Stimulated activated naive CD8-positive, alpha-beta T cell treated with anti-CD3 and anti-CD28 coated beads, Interleukin-15, amount 100 ng/mL, for 72 hours (primary cell): ENCODE data around the gene HSD17B4.
A peak's percentile ranks its signal among the peaks of the same experiment; 100 is the strongest.
"Not testable (repeated sequence)": the region's sequence is repeated elsewhere in the genome, so short reads cannot be mapped to it uniquely, and the experiment has no call there.

Source experiments
- ATAC-seq: fragments of 150-1000 bp; cut with Tn5 transposase; 2 replicates; pipeline ENCODE4 v1.10.0; 2021; ENCODE audit warnings: mild to moderate bottlenecking, moderate library complexity
- DNase-seq, 2 donors: peaks; one replicate each; pipeline ENCODE4 v3.0.0; 2021 to 2022
- H3K27ac Mint-ChIP-seq, 2 donors: one replicate each; pipeline ENCODE4 v1.8.0; 2022; ENCODE audit warnings: mild to moderate bottlenecking in 2 of 2, mixed read lengths in 2 of 2, moderate library complexity in 2 of 2
- H3K27me3 Mint-ChIP-seq: one replicate; pipeline ENCODE4 v1.8.0; 2022; ENCODE audit warnings: mixed read lengths
- H3K4me1 Mint-ChIP-seq: one replicate; pipeline ENCODE4 v1.8.0; 2022; ENCODE audit warnings: mild to moderate bottlenecking, mixed read lengths
- H3K4me3 Mint-ChIP-seq, 2 donors: one replicate each; pipeline ENCODE4 v1.8.0; 2022; ENCODE audit warnings: mild to moderate bottlenecking in 2 of 2, mixed read lengths in 2 of 2, moderate library complexity in 1 of 2
- H3K9me3 Mint-ChIP-seq, 2 donors: one replicate each; pipeline ENCODE4 v1.8.0; 2022; ENCODE audit warnings: mixed read lengths in 2 of 2

HSD17B4 gene

GRCh38 chr5:119420169-119420568 lies 32.1 kb upstream of the HSD17B4 start:
- no peak for DNase-seq
- Mint-ChIP-seq H3K27ac (no peak overlapping the region), H3K9me3 (no peaks in the 10 kb centered on the region), H3K4me1 (peaks cover 18% of the 10 kb centered on the region), H3K27me3 (no peaks in the 10 kb centered on the region), H3K4me3 (no peak overlapping the region)
- no peak for ATAC-seq

DNA sequence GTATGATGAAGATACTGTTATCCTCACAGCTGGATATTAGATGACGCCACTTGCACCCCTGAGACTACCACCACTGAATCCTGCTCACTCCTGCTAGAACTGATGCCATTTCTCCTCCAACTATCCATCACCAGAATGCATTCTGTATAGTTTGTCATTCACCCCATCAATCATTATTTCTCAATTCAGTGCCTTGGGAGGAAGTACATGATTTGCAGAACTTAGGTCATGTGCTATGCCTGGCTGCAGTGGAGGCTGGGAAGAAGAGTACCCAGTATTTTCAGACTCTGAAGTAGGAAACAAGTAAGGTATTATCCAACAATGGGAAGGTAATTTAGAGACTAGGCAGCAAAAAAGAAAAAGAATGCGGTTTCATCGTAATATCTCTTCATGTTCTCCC lies 26.2 kb upstream of the HSD17B4 start:
- Mint-ChIP-seq H3K9me3 (no peaks in the 10 kb centered on the region), H3K27me3 (no peaks in the 10 kb centered on the region), H3K27ac (no peak overlapping the region), H3K4me3 (no peak overlapping the region), H3K4me1 (no peaks in the 10 kb centered on the region)
- ATAC-seq: no peak
- DNase-seq: no peak

DNA sequence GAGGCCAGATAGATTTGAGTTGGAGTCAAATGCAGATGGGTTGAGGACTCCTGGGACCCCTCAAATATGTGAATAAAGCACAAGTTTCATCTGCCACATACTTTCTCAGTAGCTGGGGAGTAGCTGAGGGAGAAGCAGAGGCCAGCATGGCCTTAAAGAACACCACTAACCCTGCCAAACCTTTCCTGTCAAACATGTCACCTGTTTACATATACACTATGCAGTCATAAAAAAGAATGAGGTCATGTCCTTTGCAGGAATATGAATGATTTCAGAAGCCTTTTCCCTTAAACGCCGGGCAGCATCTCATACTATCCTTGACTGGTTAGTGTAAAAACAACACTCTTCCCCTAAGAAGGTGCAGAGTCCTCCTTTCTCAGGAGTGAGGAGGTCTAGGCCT lies 25.2 kb upstream of the HSD17B4 start:
- no peak for DNase-seq
- H3K4me3 Mint-ChIP-seq: no peak overlapping the region
- no peaks in the 10 kb centered on the region for H3K9me3 Mint-ChIP-seq
- no peaks in the 10 kb centered on the region for H3K27me3 Mint-ChIP-seq
- no peak overlapping the region for H3K27ac Mint-ChIP-seq
- H3K4me1 Mint-ChIP-seq: no peaks in the 10 kb centered on the region
- ATAC-seq: no peak

DNA sequence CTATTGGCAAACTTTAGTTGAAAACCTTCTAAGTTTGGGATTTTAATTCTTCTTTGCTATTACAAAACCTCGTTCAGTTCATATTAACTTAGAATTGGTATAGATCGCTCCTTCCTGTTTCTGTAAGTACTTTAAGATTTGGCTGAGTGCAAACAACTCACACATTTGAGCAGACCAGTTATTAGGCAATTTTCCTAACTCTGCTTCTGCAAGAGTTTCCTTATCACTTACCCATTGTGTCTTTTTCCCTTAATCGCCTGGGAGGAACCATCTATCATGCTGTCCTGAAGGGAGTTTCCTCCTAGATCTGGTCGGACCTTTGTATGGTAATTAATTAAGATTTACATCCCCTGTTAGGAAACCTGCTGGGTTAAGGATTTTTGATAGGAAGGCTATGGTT lies 24.7 kb upstream of the HSD17B4 start:
- ATAC-seq, H3K27me3 Mint-ChIP-seq, DNase-seq, H3K27ac Mint-ChIP-seq, H3K4me1 Mint-ChIP-seq, H3K9me3 Mint-ChIP-seq, H3K4me3 Mint-ChIP-seq: not testable (repeated sequence)

DNA sequence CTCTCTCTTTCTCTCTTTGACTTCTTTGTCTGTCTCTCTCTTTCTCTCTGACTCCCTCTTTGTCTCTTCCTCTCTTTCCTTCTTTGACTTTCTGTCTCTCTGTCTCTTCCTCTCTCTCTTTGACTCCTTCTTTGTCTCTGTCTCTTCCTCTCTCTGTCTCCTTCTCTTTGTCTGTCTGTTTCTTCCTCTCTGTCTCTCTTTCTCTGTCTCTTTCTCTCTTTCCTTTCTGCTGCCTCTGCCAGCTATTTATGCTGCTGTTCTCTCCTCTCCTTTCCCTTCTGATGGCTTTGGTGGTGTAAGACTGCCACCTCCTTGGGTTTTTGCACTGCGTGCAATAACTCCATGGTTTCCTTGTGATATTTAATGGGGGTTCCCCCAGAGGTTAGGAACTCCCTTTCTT lies 24.1 kb upstream of the HSD17B4 start:
- not testable (repeated sequence) for DNase-seq, H3K27me3 Mint-ChIP-seq, H3K4me1 Mint-ChIP-seq, H3K9me3 Mint-ChIP-seq, H3K4me3 Mint-ChIP-seq, H3K27ac Mint-ChIP-seq, ATAC-seq

GRCh38 chr5:119428574-119428973 lies 23.7 kb upstream of the HSD17B4 start:
- not testable (repeated sequence) for H3K9me3 Mint-ChIP-seq, H3K4me1 Mint-ChIP-seq

GRCh38 chr5:119432674-119433237 lies 19.5 kb upstream of the HSD17B4 start:
- H3K4me3 Mint-ChIP-seq, H3K27ac Mint-ChIP-seq, ATAC-seq, H3K9me3 Mint-ChIP-seq, DNase-seq: not testable (repeated sequence)
- Mint-ChIP-seq H3K4me1 (peaks cover 15% of the 10 kb centered on the region), H3K27me3 (peaks cover 24% of the 10 kb centered on the region)

More at GRCh38 chr5:119428574-119428973, 23.7 kb upstream of the HSD17B4 start:
- DNase-seq, H3K27me3 Mint-ChIP-seq, H3K27ac Mint-ChIP-seq, ATAC-seq, H3K4me3 Mint-ChIP-seq: not testable (repeated sequence)

GRCh38 chr5:119435436-119436132 lies 16.7 kb upstream of the HSD17B4 start:
- H3K4me1 Mint-ChIP-seq: peaks cover 27% of the 10 kb centered on the region
- peaks cover 0 to 4% of the 10 kb centered on the region in 2 donors for H3K9me3 Mint-ChIP-seq
- peak overlapping the region; percentile 2 to 70 for H3K27ac Mint-ChIP-seq
- H3K4me3 Mint-ChIP-seq: peak overlapping the region in 1 of 2 donors; percentile 39
- peak; percentile 84 for ATAC-seq
- peak; percentile 65 to 75 for DNase-seq
- peaks cover 29% of the 10 kb centered on the region for H3K27me3 Mint-ChIP-seq

DNA sequence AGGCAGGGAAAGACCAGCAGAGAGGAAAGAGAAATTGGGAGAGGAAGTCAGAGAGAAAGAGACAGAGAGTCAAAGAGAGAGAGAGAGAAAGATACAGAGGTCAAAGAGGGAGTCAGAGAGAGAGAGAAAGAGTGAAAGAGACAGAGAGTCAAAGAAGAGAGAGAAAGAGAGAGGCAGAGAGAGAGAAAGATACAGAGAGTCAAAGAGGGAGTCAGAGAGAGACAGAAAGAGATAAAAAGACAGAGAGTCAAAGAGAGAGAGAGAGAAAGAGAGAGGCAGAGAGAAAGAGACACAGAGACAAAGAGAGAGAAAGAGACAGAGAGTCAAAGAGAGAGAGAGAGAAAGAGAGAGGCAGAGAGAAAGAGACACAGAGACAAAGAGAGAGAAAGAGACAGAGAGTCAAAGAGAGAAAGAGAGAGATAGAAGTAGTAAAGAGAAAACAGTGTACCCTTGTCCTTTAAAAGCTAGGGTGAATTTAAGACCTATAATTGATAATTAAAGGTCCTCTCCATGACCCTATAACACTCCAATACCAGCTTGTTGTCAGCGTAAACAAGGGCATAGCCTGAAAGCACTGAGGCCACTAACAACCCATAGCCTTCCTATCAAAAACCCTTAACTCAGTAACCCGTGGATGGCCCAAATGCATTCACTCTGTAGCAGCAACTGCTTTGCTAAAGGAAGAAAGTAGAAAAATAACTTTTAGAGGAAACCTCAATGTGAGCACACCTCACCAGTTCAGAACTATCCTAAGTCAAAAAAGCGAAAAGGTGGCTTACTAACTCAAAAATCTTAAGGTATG lies 14.3 kb upstream of the HSD17B4 start:
- not testable (repeated sequence) for DNase-seq
- H3K27ac Mint-ChIP-seq: peak overlapping the region; percentile 35 to 52

DNA sequence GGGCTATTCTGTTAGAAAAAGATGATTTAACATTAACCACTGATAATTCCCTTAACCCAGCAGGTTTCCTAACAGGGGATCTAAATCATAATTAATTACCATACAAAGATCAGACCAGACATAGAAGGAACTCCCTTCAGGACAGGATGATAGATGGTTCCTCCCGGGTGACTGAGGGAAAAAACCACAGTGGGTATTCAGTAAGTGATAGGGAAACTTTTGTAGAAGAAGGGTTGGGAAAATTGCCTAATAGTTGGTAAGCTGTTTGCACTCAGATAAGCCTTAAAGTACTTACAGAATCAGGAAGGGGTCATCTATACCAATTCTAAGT lies 13.7 kb upstream of the HSD17B4 start:
- not testable (repeated sequence) for DNase-seq, H3K9me3 Mint-ChIP-seq, ATAC-seq
- Mint-ChIP-seq H3K27ac (peak overlapping the region; percentile 35 to 76), H3K27me3 (peaks cover 45% of the 10 kb centered on the region), H3K4me3 (peak overlapping the region; percentile 68 to 72), H3K4me1 (peaks cover 27% of the 10 kb centered on the region)

More for the DNA sequence above, 14.3 kb upstream of the HSD17B4 start:
- ATAC-seq, H3K9me3 Mint-ChIP-seq: not testable (repeated sequence)
- Mint-ChIP-seq H3K27me3 (peaks cover 45% of the 10 kb centered on the region), H3K4me1 (peaks cover 27% of the 10 kb centered on the region), H3K4me3 (peak overlapping the region in 1 of 2 donors; percentile 72)

DNA sequence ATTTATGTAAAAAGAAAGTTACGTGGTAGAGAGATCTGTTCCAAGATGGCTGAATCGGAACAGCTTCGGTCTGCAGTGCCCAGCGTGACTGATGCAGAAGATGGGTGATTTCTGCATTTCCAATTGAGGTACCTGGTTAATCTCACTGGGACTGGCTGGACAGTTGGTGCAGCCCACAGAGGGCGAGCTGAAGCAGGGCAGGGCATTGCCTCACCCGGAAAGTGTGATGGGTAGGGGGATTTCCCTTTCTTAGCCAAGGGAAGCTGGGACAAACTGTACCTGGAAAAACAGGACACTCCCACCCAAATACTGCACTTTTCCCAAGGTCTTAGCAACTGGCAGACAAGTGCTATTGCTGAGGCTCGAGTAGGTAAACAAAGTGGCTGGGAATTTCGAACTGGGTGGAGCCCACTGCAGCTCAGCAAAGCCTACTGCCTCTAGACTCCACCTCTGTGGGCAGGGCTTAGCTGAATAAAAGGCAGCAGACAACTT lies 13.1 kb upstream of the HSD17B4 start:
- H3K27me3 Mint-ChIP-seq: peaks cover 45% of the 10 kb centered on the region
- H3K4me1 Mint-ChIP-seq: peaks cover 27% of the 10 kb centered on the region
- peak overlapping the region; percentile 68 to 72 for H3K4me3 Mint-ChIP-seq
- H3K9me3 Mint-ChIP-seq: peaks cover 0 to 4% of the 10 kb centered on the region in 2 donors
- DNase-seq: no peak
- H3K27ac Mint-ChIP-seq: peak overlapping the region in 1 of 2 donors; percentile 76
- peak; percentile 54 for ATAC-seq

DNA sequence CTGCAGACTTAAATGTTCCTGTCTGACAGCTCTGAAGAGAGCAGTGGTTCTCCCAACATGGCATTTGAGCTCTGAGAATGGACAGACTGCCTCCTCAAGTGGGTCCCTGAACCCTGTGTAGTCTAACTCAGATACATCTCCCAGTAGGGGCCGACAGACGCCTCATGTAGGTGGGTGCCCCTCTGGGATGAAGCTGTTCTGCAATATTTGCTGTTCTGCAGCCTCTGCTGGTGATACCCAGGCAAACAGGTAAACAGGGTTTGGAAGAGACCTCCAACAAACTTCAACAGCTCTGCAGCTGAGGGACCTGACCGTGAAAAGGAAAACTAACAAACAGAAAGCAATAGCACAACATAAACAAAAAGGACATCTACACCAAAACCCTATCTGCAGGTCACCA lies 12.7 kb upstream of the HSD17B4 start:
- not testable (repeated sequence) for H3K9me3 Mint-ChIP-seq, ATAC-seq, DNase-seq, H3K27ac Mint-ChIP-seq
- peaks cover 27% of the 10 kb centered on the region for H3K4me1 Mint-ChIP-seq
- H3K4me3 Mint-ChIP-seq: peak overlapping the region in 1 of 2 donors; percentile 72
- H3K27me3 Mint-ChIP-seq: peaks cover 45% of the 10 kb centered on the region

- not testable (repeated sequence) for H3K4me3 Mint-ChIP-seq, ATAC-seq, H3K27ac Mint-ChIP-seq, DNase-seq, H3K9me3 Mint-ChIP-seq, H3K4me1 Mint-ChIP-seq
- peaks cover 16% of the 10 kb centered on the region for H3K27me3 Mint-ChIP-seq
Observed at GRCh38 chr5:119444643-119445042, 7.7 kb upstream of the HSD17B4 start.

- Mint-ChIP-seq H3K4me3 (no peak overlapping the region), H3K27me3 (peaks cover 16% of the 10 kb centered on the region), H3K27ac (no peak overlapping the region), H3K4me1 (no peaks in the 10 kb centered on the region), H3K9me3 (no peaks in the 10 kb centered on the region)
- DNase-seq: no peak
- no peak for ATAC-seq
Observed at GRCh38 chr5:119445544-119445943, 6.8 kb upstream of the HSD17B4 start.

GRCh38 chr5:119449882-119450281 lies 2.4 kb upstream of the HSD17B4 start:
- Mint-ChIP-seq H3K27me3 (no peaks in the 10 kb centered on the region), H3K4me3 (no peak overlapping the region), H3K4me1 (peaks cover 16% of the 10 kb centered on the region), H3K27ac (no peak overlapping the region), H3K9me3 (no peaks in the 10 kb centered on the region)
- DNase-seq (no peak), ATAC-seq (no peak)

DNA sequence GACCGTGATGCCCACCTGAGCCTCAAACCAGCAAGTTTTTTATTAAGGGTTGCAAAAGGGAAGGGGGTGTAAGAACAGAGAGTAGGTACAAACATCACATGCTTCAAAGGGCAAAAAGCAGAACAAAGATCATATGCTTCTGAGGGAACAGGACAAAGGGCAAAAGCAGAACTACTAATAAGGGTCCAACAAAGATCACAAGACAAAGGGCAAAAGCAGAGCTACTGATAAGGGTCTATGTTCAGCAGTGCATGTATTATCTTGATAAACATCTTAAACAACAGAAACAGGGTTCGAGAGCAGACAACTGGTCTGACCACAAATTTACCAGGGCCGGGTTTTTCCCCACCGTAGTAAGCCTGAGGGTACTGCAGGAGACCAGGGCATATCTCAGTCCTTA lies 1.7 kb upstream of the HSD17B4 start:
- peaks cover 16% of the 10 kb centered on the region for H3K4me1 Mint-ChIP-seq
- H3K27ac Mint-ChIP-seq, H3K9me3 Mint-ChIP-seq, DNase-seq, H3K4me3 Mint-ChIP-seq, H3K27me3 Mint-ChIP-seq, ATAC-seq: not testable (repeated sequence)
